ENCODE measurements around the gene SLC4A7. TPM values are rescaled to one million over a fixed set of nuclear protein-coding genes. Genes with fewer than 3 reads are reported as not detected.

Gene SLC4A7
- total RNA-seq, 1 experiment from 2014 or later: 61.1 TPM

Other genes starting within 250 kb of the SLC4A7 start
- 0.03 and 0.30 TPM in 2 replicates for gene NEK10, start 115.0 kb downstream of the SLC4A7 start, total RNA-seq (2014; rRNA removed; shearing (Covaris generic))
- 24.0 and 54.9 TPM in 2 replicates for gene EOMES, start 237.9 kb upstream of the SLC4A7 start, total RNA-seq (2014; rRNA removed; shearing (Covaris generic))